ENCODE measurements around the gene PBRM1. TPM values are rescaled to one million over a fixed set of nuclear protein-coding genes. Genes with fewer than 3 reads are reported as not detected.

Gene PBRM1
- total and polyA plus RNA-seq, 2 donors (not counting 3 experiments of a cell fraction or from before 2014, with no cell fraction given): 26.7 to 87.1 TPM

GRCh38 chr3:52608337-52608736 is 77.4 kb downstream of the PBRM1 start:
- Histone ChIP-seq H3K4me2 (ENCODE audit: insufficient read depth, low read length) (no peak overlapping the region), H3K4me1 (ENCODE audit: control insufficient read depth, extremely low read depth, insufficient read depth, low read length) (peaks cover 3% of the 10 kb centered on the region), H3K4me3 (replicated peaks in 1 of 3; ENCODE audit: insufficient read depth in 1 of 3, low read depth in 1 of 3, low read length in 3 of 3) (no peak overlapping the region), H3K9me1 (replicated peaks; ENCODE audit: control insufficient read depth, extremely low read depth, insufficient read depth, low read length) (no peaks in the 10 kb centered on the region), H4K20me1 (replicated peaks; ENCODE audit: control insufficient read depth, extremely low read depth, insufficient read depth, low read length) (no peaks in the 10 kb centered on the region), H3K9me3 (replicated peaks; ENCODE audit: control insufficient read depth, insufficient read depth, low read length) (no peaks in the 10 kb centered on the region), H3K27ac (ENCODE audit: insufficient read depth, low read depth, low read length) (no peak overlapping the region), H3K79me2 (ENCODE audit: control insufficient read depth, insufficient read depth, low read length) (peaks cover 10% of the 10 kb centered on the region), H2AFZ (ENCODE audit: low read depth, low read length) (no peak overlapping the region), H3K9ac (replicated peaks; ENCODE audit: extremely low read depth, insufficient read depth, low read length) (no peak overlapping the region), H3K36me3 (ENCODE audit: control insufficient read depth in 2 of 2, extremely low read depth in 1 of 2, insufficient read depth in 2 of 2, low read length in 2 of 2) (peaks cover 7 to 19% of the 10 kb centered on the region in 2 experiments), H3K27me3 (ENCODE audit: control insufficient read depth in 2 of 2, insufficient read depth in 2 of 2, low read length in 2 of 2) (no peaks in the 10 kb centered on the region)
- ChIA-PET POLR2A (no interaction called here), CTCF (interaction anchor here (0.5 kb wide), 1 partner anchor 59 kb away, joined by 3 read pairs; no protein-coding TSS in a partner anchor)
- no TSS peak for BruUV-seq (replicated peaks)
- no peak for TF ChIP-seq GATA2 (IDR thresholded peaks at IDR 0.05; ENCODE audit: insufficient read depth, insufficient read length, low read depth, low read length)
- no peak for TF ChIP-seq POLR2A (IDR thresholded peaks at IDR 0.05; ENCODE audit: low read depth, low read length)
- TF ChIP-seq FOS (IDR thresholded peaks at IDR 0.05; ENCODE audit: borderline replicate concordance, insufficient read depth, low read length): no peak
- TF ChIP-seq POLR2AphosphoS5 (IDR thresholded peaks at IDR 0.05; ENCODE audit: insufficient read depth, low read depth, low read length): no peak
- no peak for TF ChIP-seq MYC (IDR thresholded peaks at IDR 0.05; ENCODE audit: low read depth, low read length)
- no peak for TF ChIP-seq EZH2 (IDR thresholded peaks at IDR 0.05; ENCODE audit: borderline replicate concordance, low read depth, low read length, severe bottlenecking)
- no peak for TF ChIP-seq CTCF (IDR thresholded peaks at IDR 0.05; ENCODE audit: extremely low read depth in 1 of 2, insufficient read depth in 1 of 2, low read depth in 1 of 2, low read length in 2 of 2)
- TF ChIP-seq JUN (IDR thresholded peaks at IDR 0.05; ENCODE audit: borderline replicate concordance, insufficient read depth, insufficient read length, low read depth): no peak
- TF ChIP-seq, protein P1, sequence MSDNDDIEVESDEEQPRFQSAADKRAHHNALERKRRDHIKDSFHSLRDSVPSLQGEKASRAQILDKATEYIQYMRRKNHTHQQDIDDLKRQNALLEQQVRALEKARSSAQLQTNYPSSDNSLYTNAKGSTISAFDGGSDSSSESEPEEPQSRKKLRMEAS (IDR thresholded peaks at IDR 0.05; ENCODE audit: insufficient read depth, insufficient read length): no peak
- no peak for FAIRE-seq
- DNase-seq (ENCODE audit: low read depth, low spot score): no peak
- dilution Hi-C loops (cut with MboI; ENCODE audit: extremely low pct_ligation_motif_present, low sequenced_read_pairs) (no loop called here), intact Hi-C loops (cut with micrococcal nuclease) (no loop called here)
